ENCODE data around the gene NEU1.
A peak's percentile ranks its signal among the peaks of the same experiment; 100 is the strongest.

The NEU1 gene

GRCh38 chr6:31896856-31897611, 34.4 kb upstream of the NEU1 start:
- peak in 4 of 58 donors; percentile 35 to 46 (median 42) for DNase-seq

GRCh38 chr6:31896493-31896855, 33.9 kb upstream of the NEU1 start:
- DNase-seq: no peak

- no peak for DNase-seq
Observed at GRCh38 chr6:31892821-31893220, 30.2 kb upstream of the NEU1 start.

GRCh38 chr6:31889331-31889972, 26.8 kb upstream of the NEU1 start:
- no peak for DNase-seq

GRCh38 chr6:31888276-31889258, 25.9 kb upstream of the NEU1 start:
- DNase-seq: peak in 3 of 58 donors; percentile 7 to 13 (median 12)

- no peak for DNase-seq
Observed at GRCh38 chr6:31887173-31888007, 24.8 kb upstream of the NEU1 start.

GRCh38 chr6:31886541-31886991, 23.9 kb upstream of the NEU1 start:
- DNase-seq: no peak

GRCh38 chr6:31884528-31885035, 22.0 kb upstream of the NEU1 start:
- no peak for DNase-seq

- DNase-seq: no peak
Observed at GRCh38 chr6:31883676-31884075, 21.1 kb upstream of the NEU1 start.

GRCh38 chr6:31882344-31882743, 19.7 kb upstream of the NEU1 start:
- DNase-seq: no peak

- no peak for DNase-seq
Observed at GRCh38 chr6:31881136-31881859, 18.7 kb upstream of the NEU1 start.

GRCh38 chr6:31880616-31881015, 18.0 kb upstream of the NEU1 start:
- no peak for DNase-seq

- no peak for DNase-seq
Observed at GRCh38 chr6:31879901-31880300, 17.3 kb upstream of the NEU1 start.

- DNase-seq: no peak
Observed at GRCh38 chr6:31879143-31879542, 16.5 kb upstream of the NEU1 start.

- no peak for DNase-seq
Observed at GRCh38 chr6:31878726-31879125, 16.1 kb upstream of the NEU1 start, which contains the start of gene SLC44A4. Gene SLC44A4, minus strand, starts transcription at chr6:31878997. Its CDS starts 17 bp downstream, at chr6:31878980.

GRCh38 chr6:31878222-31878621, 15.6 kb upstream of the NEU1 start:
- no peak for DNase-seq

- DNase-seq: no peak
Observed at GRCh38 chr6:31877651-31878161, 15.1 kb upstream of the NEU1 start.

- no peak for DNase-seq
Observed at GRCh38 chr6:31877125-31877650, 14.6 kb upstream of the NEU1 start.

GRCh38 chr6:31876357-31876756, 13.7 kb upstream of the NEU1 start:
- DNase-seq: no peak
